Testis (tissue), 3 donors: ENCODE results near the gene MYOM1. TPM values are rescaled to one million over a fixed set of nuclear protein-coding genes. Genes with fewer than 3 reads are reported as not detected.

Source experiments
- DNase-seq: peaks from one replicate; pipeline ENCODE4 v3.0.0-alpha.2; 2019
- H3K27ac ChIP-seq, 2 donors: fragments of 200-600 bp; sonication (generic); one replicate each; pipeline ENCODE4 v1.5.1; 2019
- H3K27me3 ChIP-seq: fragments of 200-600 bp; sonication (generic); one replicate; pipeline ENCODE4 v1.5.1; 2019
- H3K36me3 ChIP-seq: fragments of 200-600 bp; sonication (generic); one replicate; pipeline ENCODE4 v1.5.1; 2017; ENCODE audit warnings: low read depth; ENCODE audit errors: missing control alignments
- H3K4me1 ChIP-seq: fragments of 200-600 bp; sonication (generic); one replicate; pipeline ENCODE4 v1.5.1; 2019
- H3K4me3 ChIP-seq, 2 donors: fragments of 200-600 bp; sonication (generic); one replicate each; pipeline ENCODE4 v1.5.1; 2017 to 2019
- H3K9me3 ChIP-seq: fragments of 200-600 bp; sonication (generic); one replicate; pipeline ENCODE4 v1.5.1; 2017
- CTCF ChIP-seq, 3 experiments: fragments of 450-650 bp in 2 of 3; fragments of 200-600 bp in 1 of 3; sonication (generic) in 1 of 3; IDR thresholded peaks; one replicate each; pipeline ENCODE4 v1.5.1; 2016 to 2019; ENCODE audit warnings: antibody characterized with exemption in 3 of 3, mild to moderate bottlenecking in 2 of 3, moderate library complexity in 1 of 3
- POLR2A ChIP-seq: fragments of 450-650 bp; IDR thresholded peaks from one replicate; pipeline ENCODE4 v1.6.1; 2017; ENCODE audit warnings: antibody characterized with exemption, mild to moderate bottlenecking, moderate library complexity
- WGBS, 2 donors: methylation state at CpG; one replicate each; pipeline ENCODE4 v1.1.5; 2018; 5-methylcytosine and 5-hydroxymethylcytosine counted together
- intact Hi-C: fragments of 100-400 bp; cut with DNase I; formaldehyde crosslinking; loops from one replicate; pipeline ENCODE4 v1.15.1; 2023; ENCODE audit warnings: low total_unique reads
- polyA plus RNA-seq: library from polyadenylated mRNA; stranded (reverse); fragments of 350-450 nt; fragmentation: Illumina TruSeq; extraction: RNeasy Lipid Tissue Mini Kit (QIAGEN cat#74804); gene quantifications from one replicate; pipeline ENCODE4 v1.2.3, GENCODE V29; 2014; ENCODE audit warnings: low read depth, low replicate concordance; ENCODE audit not compliant: insufficient read depth
- total RNA-seq, 2 donors: library from RNA; depleted of rRNA; stranded (reverse); fragments of >200 nt; gene quantifications; one replicate each; pipeline ENCODE4 v1.2.3, GENCODE V29; 2016

Gene MYOM1
- total and polyA plus RNA-seq, 3 donors from 2014 or later, result 9.1 to 19.9 (median 16.9) TPM

DNA sequence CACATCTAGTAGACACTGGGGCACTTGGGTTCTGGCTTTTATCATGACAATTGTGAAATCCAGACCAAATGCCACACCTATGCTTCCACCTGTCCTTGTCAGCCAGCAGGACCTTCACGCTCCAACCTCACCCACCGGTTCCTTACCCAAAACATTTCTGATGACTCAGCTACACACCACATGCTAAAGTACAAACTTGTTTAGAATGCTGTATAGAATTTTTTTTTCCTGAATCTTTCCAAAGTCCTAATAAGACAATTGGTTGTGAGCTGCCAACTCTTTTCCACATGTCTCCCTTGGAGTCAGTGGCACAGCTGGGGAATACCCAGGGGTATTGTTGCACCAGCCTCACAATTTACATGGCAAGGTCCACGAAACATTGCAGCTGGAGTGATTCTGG lies 131.3 kb downstream of the MYOM1 start:
- 79 to 91% methylated on average over 3 of the region's 3 CpGs for WGBS, 2 donors
- H3K27me3 ChIP-seq, result no peaks in the 10 kb centered on the region
- DNase-seq, result no peak
- no peak overlapping the region for H3K4me3 ChIP-seq
- no peak overlapping the region for H3K27ac ChIP-seq
- H3K4me1 ChIP-seq, result no peaks in the 10 kb centered on the region
- no peaks in the 10 kb centered on the region for H3K9me3 ChIP-seq
- TF ChIP-seq POLR2A (no peak), CTCF (IDR thresholded peaks at IDR 0.05) (no peak)
- intact Hi-C loops, result no loop called here
- H3K36me3 ChIP-seq, result no peaks in the 10 kb centered on the region

DNA sequence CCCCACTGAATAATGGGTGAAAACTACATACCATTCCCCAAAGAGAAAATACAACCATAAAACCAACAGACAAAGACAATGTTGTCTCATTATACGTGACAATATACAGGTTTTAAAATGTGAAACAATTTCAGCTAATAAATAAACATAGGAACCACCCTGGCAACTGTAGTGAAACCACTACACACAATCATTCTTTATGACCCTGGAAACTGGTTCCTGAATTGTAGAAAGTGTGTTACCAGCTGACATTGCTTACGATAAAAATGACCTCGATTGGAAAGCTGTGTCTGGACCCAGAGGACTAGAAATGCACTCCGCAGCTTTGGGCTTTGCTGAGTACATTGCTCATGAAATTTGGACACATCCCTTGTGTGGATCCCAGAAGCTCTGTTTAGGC lies 132.9 kb downstream of the MYOM1 start:
- TF ChIP-seq POLR2A (no peak), CTCF (IDR thresholded peaks at IDR 0.05) (no peak)
- Histone ChIP-seq H3K4me3 (no peak overlapping the region), H3K9me3 (no peaks in the 10 kb centered on the region), H3K27ac (no peak overlapping the region), H3K4me1 (peaks cover 4% of the 10 kb centered on the region), H3K27me3 (no peaks in the 10 kb centered on the region), H3K36me3 (no peaks in the 10 kb centered on the region)
- no peak for DNase-seq
- 76% methylated on average over 4 of the region's 4 CpGs for WGBS, 2 donors
- intact Hi-C loops, result no loop called here

GRCh38 chr18:3085612-3086011 lies 134.2 kb downstream of the MYOM1 start:
- no peak overlapping the region for H3K4me3 ChIP-seq
- H3K27me3 ChIP-seq, result no peaks in the 10 kb centered on the region
- H3K9me3 ChIP-seq, result no peaks in the 10 kb centered on the region
- intact Hi-C loops, result no loop called here
- no peaks in the 10 kb centered on the region for H3K36me3 ChIP-seq
- H3K4me1 ChIP-seq, result peaks cover 4% of the 10 kb centered on the region
- no peak for DNase-seq
- 82 to 84% methylated on average over 1 of the region's 1 CpG for WGBS, 2 donors
- no peak overlapping the region for H3K27ac ChIP-seq
- no peak for TF ChIP-seq CTCF (IDR thresholded peaks at IDR 0.05)
- TF ChIP-seq POLR2A, result no peak

- Histone ChIP-seq H3K9me3 (no peaks in the 10 kb centered on the region), H3K36me3 (no peaks in the 10 kb centered on the region), H3K4me1 (peaks cover 4% of the 10 kb centered on the region), H3K27me3 (no peaks in the 10 kb centered on the region), H3K4me3 (no peak overlapping the region), H3K27ac (no peak overlapping the region)
- no peak for TF ChIP-seq CTCF (IDR thresholded peaks at IDR 0.05)
- no peak for TF ChIP-seq POLR2A
- DNase-seq, result no peak
- intact Hi-C loops, result no loop called here
- WGBS, 2 donors, result 86 to 89% methylated on average over 3 of the region's 3 CpGs
Measured at GRCh38 chr18:3084206-3084605, 135.6 kb downstream of the MYOM1 start.

GRCh38 chr18:3083766-3084165 lies 136.0 kb downstream of the MYOM1 start:
- intact Hi-C loops, result no loop called here

More at GRCh38 chr18:3083766-3084165, 136.0 kb downstream of the MYOM1 start:
- H3K27me3 ChIP-seq, result no peaks in the 10 kb centered on the region
- DNase-seq, result no peak
- no peak for TF ChIP-seq CTCF (IDR thresholded peaks at IDR 0.05)
- TF ChIP-seq POLR2A, result no peak
- peaks cover 4% of the 10 kb centered on the region for H3K4me1 ChIP-seq
- H3K9me3 ChIP-seq, result no peaks in the 10 kb centered on the region
- H3K27ac ChIP-seq, result no peak overlapping the region
- no peak overlapping the region for H3K4me3 ChIP-seq
- H3K36me3 ChIP-seq, result no peaks in the 10 kb centered on the region
- 65 to 69% methylated on average over 3 of the region's 3 CpGs for WGBS, 2 donors
